Keratinocyte (primary cell): ENCODE measurements around the gene PDE8A. TPM values are rescaled to one million over a fixed set of nuclear protein-coding genes. Genes with fewer than 3 reads are reported as not detected.

Experiments used
- DNase-seq: peaks from one replicate; pipeline ENCODE4 v3.0.0-alpha.2; 2011; ENCODE audit warnings: low read depth, missing footprints, low spot score
- FAIRE-seq: peaks from 2 replicates; lab custom pipeline; 2011; peaks lifted over from hg19 to GRCh38; lab: Jason Lieb, UNC
- H2AFZ ChIP-seq: 2 replicates; pipeline ENCODE4 v1.6.0; 2012; ENCODE audit warnings: low read length, control low read depth, inconsistent platforms; ENCODE audit not compliant: control insufficient read depth
- H3K27ac ChIP-seq: 2 replicates; pipeline ENCODE4 v1.5.1; 2011; ENCODE audit warnings: low read length; ENCODE audit not compliant: control insufficient read depth, insufficient read depth
- H3K27me3 ChIP-seq: 3 replicates; pipeline ENCODE4 v1.6.0; 2011; ENCODE audit warnings: low read length; ENCODE audit not compliant: control insufficient read depth, insufficient read depth; ENCODE audit errors: extremely low read depth
- H3K36me3 ChIP-seq, 2 experiments: 2 replicates in 1 of 2; 3 replicates in 1 of 2; pipeline ENCODE4 v1.5.1; 2011; ENCODE audit warnings: low read length in 2 of 2, mild to moderate bottlenecking in 1 of 2; ENCODE audit not compliant: control insufficient read depth in 2 of 2, insufficient read depth in 2 of 2; ENCODE audit errors: extremely low read depth in 1 of 2
- H3K4me1 ChIP-seq: 3 replicates; pipeline ENCODE4 v1.5.1; 2011; ENCODE audit warnings: low read length; ENCODE audit not compliant: control insufficient read depth, insufficient read depth; ENCODE audit errors: extremely low read depth
- H3K4me2 ChIP-seq: 3 replicates; pipeline ENCODE4 v1.6.0; 2011; ENCODE audit warnings: low read depth, low read length; ENCODE audit not compliant: control insufficient read depth, insufficient read depth; ENCODE audit errors: extremely low read depth
- H3K4me3 ChIP-seq, 3 experiments: fragments of 200-600 bp in 1 of 3; sonication (generic) in 1 of 3; 2 replicates in 2 of 3; 3 replicates in 1 of 3; pipeline ENCODE4 v1.5.1; 2011 to 2016; ENCODE audit warnings: low read length in 3 of 3, mild to moderate bottlenecking in 3 of 3, control low read depth in 2 of 3, inconsistent platforms in 1 of 3, low read depth in 1 of 3, mixed read lengths in 1 of 3, mixed run types in 1 of 3, moderate library complexity in 1 of 3; ENCODE audit not compliant: control insufficient read depth in 2 of 3, insufficient read depth in 2 of 3; ENCODE audit errors: extremely low read depth in 1 of 3
- H3K79me2 ChIP-seq: 2 replicates; pipeline ENCODE4 v1.6.0; 2012; ENCODE audit warnings: low read length; ENCODE audit not compliant: control insufficient read depth, insufficient read depth
- H3K9ac ChIP-seq: 3 replicates; pipeline ENCODE4 v1.6.0; 2011; ENCODE audit warnings: low read length; ENCODE audit not compliant: control insufficient read depth, insufficient read depth; ENCODE audit errors: extremely low read depth
- H3K9me1 ChIP-seq: 3 replicates; pipeline ENCODE4 v1.6.0; 2011; ENCODE audit warnings: low read length; ENCODE audit not compliant: control insufficient read depth, insufficient read depth; ENCODE audit errors: extremely low read depth
- H3K9me3 ChIP-seq: 2 replicates; pipeline ENCODE4 v1.5.1; 2012; ENCODE audit warnings: low read depth, low read length; ENCODE audit not compliant: control insufficient read depth
- H4K20me1 ChIP-seq: 3 replicates; pipeline ENCODE4 v1.6.0; 2011; ENCODE audit warnings: low read length; ENCODE audit not compliant: control insufficient read depth, insufficient read depth; ENCODE audit errors: extremely low read depth
- EZH2 ChIP-seq: IDR thresholded peaks from one replicate; pipeline ENCODE4 v1.6.1; 2012; ENCODE audit warnings: inconsistent platforms, mild to moderate bottlenecking, low read length, moderate library complexity
- dilution Hi-C: fragments of 300-500 bp; cut with MboI; formaldehyde crosslinking; loops from one replicate; pipeline ENCODE4 v1.7.0; 2020; ENCODE audit warnings: low sequenced_read_pairs; ENCODE audit not compliant: extremely low pct_ligation_motif_present
- polyA plus RNA-seq, 5 experiments: library from polyadenylated mRNA; depleted of rRNA in 3 of 5; stranded (reverse) in 3 of 5; stranded (forward) in 1 of 5; unstranded in 1 of 5; fragments of >200 nt; gene quantifications; 1 replicate in 1 of 5; 2 replicates in 3 of 5; 3 replicates in 1 of 5; pipeline versions ENCODE4 v1.2.1 to v1.2.3, GENCODE V29; 2011 to 2012; ENCODE audit warnings: missing spikeins in 2 of 5, low read depth in 1 of 5, low replicate concordance in 1 of 5
- TF ChIP-seq, protein P1 (sequence below), 3 experiments: IDR thresholded peaks in 1 of 3; conservative IDR thresholded peaks in 1 of 3; optimal IDR thresholded peaks in 1 of 3; 2 replicates in 2 of 3; 3 replicates in 1 of 3; pipeline versions ENCODE3 to v1.5.1; 2011; ENCODE audit warnings: low read length in 3 of 3, mild to moderate bottlenecking in 3 of 3, moderate library complexity in 2 of 3, control low read depth in 1 of 3, inconsistent platforms in 1 of 3; ENCODE audit not compliant: insufficient read depth in 2 of 3; ENCODE audit errors: extremely low read depth in 1 of 3

Gene PDE8A
- polyA plus RNA-seq, 1 donor (not counting 4 experiments of a cell fraction or from before 2014, with no cell fraction given) = 24.1 TPM

DNA sequence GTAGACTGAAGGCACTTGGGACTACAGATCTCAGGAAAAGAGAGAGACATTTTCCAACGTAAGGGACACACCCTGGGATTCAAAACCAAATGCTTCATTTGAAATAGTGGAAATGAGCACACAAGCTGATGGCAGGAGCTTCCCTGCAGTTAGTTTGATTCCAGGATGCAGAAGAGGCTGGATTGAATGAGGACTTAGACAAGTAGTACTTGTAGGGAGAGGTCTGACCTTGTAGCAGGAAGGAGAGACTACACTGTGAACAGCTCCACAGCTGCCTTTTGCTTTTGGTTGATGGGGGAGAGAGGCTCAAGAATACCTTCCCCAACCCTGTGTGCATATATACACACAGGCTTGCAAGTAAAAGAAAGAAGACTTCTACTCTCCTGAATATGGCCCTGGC is 51.5 kb downstream of the PDE8A start:
- Histone ChIP-seq H3K27me3 (no peaks in the 10 kb centered on the region), H3K79me2 (peaks cover 8% of the 10 kb centered on the region), H3K9me3 (no peaks in the 10 kb centered on the region), H3K4me2 (no peak overlapping the region), H2AFZ (no peak overlapping the region), H3K4me1 (peaks cover 12% of the 10 kb centered on the region), H3K9me1 (no peaks in the 10 kb centered on the region), H3K36me3 (no peaks in the 10 kb centered on the region), H3K27ac (no peak overlapping the region), H4K20me1 (no peaks in the 10 kb centered on the region), H3K4me3 (no peak overlapping the region), H3K9ac (no peak overlapping the region)
- TF ChIP-seq, protein P1, sequence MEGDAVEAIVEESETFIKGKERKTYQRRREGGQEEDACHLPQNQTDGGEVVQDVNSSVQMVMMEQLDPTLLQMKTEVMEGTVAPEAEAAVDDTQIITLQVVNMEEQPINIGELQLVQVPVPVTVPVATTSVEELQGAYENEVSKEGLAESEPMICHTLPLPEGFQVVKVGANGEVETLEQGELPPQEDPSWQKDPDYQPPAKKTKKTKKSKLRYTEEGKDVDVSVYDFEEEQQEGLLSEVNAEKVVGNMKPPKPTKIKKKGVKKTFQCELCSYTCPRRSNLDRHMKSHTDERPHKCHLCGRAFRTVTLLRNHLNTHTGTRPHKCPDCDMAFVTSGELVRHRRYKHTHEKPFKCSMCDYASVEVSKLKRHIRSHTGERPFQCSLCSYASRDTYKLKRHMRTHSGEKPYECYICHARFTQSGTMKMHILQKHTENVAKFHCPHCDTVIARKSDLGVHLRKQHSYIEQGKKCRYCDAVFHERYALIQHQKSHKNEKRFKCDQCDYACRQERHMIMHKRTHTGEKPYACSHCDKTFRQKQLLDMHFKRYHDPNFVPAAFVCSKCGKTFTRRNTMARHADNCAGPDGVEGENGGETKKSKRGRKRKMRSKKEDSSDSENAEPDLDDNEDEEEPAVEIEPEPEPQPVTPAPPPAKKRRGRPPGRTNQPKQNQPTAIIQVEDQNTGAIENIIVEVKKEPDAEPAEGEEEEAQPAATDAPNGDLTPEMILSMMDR (optimal IDR thresholded peaks at IDR 0.05 in 1 of 3, IDR thresholded peaks at IDR 0.05 in 1 of 3, conservative IDR thresholded peaks at IDR 0.05 in 1 of 3; ENCODE audit: extremely low read depth in 1 of 3, insufficient read depth in 2 of 3, low read length in 3 of 3) = no peak
- no peak for TF ChIP-seq EZH2
- dilution Hi-C loops = no loop called here
- DNase-seq = no peak
- FAIRE-seq = no peak

GRCh38 chr15:85034276-85034675 is 52.6 kb downstream of the PDE8A start:
- Histone ChIP-seq H3K9ac (no peak overlapping the region), H3K79me2 (peaks cover 7% of the 10 kb centered on the region), H3K4me1 (peaks cover 12% of the 10 kb centered on the region), H3K36me3 (no peaks in the 10 kb centered on the region), H3K9me1 (no peaks in the 10 kb centered on the region), H3K4me3 (no peak overlapping the region), H3K9me3 (no peaks in the 10 kb centered on the region), H3K4me2 (no peak overlapping the region), H3K27me3 (no peaks in the 10 kb centered on the region), H4K20me1 (no peaks in the 10 kb centered on the region), H2AFZ (no peak overlapping the region), H3K27ac (no peak overlapping the region)
- no peak for DNase-seq
- TF ChIP-seq EZH2 = no peak
- TF ChIP-seq, protein P1 (optimal IDR thresholded peaks at IDR 0.05 in 1 of 3, IDR thresholded peaks at IDR 0.05 in 1 of 3, conservative IDR thresholded peaks at IDR 0.05 in 1 of 3; ENCODE audit: extremely low read depth in 1 of 3, insufficient read depth in 2 of 3, low read length in 3 of 3) = no peak
- FAIRE-seq = no peak
- dilution Hi-C loops = no loop called here
